GM12873 (cell line): Measurements from ENCODE around the gene TUBA3C.

Source experiments
- TF ChIP-seq, protein P1 (sequence below): IDR thresholded peaks from 2 replicates; pipeline ENCODE4 v1.5.1; 2012; ENCODE audit warnings: low read depth, mild to moderate bottlenecking, moderate library complexity, low read length, control low read depth; ENCODE audit not compliant: insufficient read depth; ENCODE audit errors: missing control alignments

Gene TUBA3C

DNA sequence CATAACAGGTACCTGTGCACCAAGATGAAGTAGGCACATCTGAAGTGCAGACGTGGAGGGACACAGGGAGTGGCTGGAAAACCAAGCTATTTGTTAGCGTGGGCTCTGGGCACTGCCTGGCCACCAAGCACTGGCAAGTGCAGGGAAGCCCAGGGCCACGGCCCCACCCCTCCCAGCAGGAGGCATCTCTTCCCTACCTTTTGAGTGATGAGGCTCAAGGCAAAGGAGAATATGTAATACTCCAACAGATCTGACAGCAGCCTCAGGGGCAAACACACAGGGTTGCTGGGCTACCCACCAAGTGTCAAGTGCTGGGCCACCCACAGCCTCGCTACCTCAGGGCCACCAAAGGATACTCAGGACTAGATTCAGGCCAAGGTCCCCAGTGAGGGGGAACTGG, 11.6 kb downstream of the TUBA3C start:
- TF ChIP-seq, protein P1, sequence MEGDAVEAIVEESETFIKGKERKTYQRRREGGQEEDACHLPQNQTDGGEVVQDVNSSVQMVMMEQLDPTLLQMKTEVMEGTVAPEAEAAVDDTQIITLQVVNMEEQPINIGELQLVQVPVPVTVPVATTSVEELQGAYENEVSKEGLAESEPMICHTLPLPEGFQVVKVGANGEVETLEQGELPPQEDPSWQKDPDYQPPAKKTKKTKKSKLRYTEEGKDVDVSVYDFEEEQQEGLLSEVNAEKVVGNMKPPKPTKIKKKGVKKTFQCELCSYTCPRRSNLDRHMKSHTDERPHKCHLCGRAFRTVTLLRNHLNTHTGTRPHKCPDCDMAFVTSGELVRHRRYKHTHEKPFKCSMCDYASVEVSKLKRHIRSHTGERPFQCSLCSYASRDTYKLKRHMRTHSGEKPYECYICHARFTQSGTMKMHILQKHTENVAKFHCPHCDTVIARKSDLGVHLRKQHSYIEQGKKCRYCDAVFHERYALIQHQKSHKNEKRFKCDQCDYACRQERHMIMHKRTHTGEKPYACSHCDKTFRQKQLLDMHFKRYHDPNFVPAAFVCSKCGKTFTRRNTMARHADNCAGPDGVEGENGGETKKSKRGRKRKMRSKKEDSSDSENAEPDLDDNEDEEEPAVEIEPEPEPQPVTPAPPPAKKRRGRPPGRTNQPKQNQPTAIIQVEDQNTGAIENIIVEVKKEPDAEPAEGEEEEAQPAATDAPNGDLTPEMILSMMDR: no peak

DNA sequence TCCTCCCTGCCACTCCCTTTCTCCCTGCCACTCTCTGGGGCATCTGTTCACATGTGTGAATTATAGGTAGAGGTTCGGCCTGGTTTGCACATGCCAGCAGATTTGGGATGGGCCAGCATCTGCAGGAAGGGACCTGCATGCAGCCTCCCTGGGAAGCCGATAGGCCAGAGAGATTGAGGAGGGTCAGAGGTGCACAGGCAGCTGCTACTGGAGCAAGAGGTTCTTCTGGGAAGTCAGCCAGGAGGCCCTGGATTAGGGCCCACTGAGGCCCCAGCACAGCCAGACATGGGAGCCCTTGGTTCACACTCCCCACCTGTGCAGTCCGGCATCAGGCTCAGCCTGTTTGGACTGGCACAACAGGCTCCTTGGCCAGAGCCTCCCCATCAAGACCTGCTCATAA, 12.1 kb downstream of the TUBA3C start:
- TF ChIP-seq, protein P1: no peak

DNA sequence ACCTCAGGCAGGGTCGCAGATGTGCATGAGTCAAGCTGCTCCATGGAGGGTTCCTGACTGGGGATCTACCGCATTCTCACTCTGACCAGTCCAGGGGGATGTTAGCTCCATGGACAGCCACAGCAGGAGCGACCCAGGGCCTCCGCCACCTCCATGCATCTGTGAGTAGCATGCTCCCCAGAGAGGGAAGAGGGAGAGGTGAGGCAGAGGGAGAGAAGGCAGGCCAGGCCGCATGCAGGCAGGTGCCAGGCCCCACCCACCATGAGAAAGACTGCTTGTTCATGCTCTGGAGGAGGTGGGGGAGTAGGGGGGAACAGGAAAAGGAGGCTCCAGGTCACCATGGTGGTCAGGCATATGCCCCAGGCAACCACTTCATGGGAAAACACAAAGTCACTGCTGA, 20.3 kb downstream of the TUBA3C start:
- TF ChIP-seq, protein P1: no peak

DNA sequence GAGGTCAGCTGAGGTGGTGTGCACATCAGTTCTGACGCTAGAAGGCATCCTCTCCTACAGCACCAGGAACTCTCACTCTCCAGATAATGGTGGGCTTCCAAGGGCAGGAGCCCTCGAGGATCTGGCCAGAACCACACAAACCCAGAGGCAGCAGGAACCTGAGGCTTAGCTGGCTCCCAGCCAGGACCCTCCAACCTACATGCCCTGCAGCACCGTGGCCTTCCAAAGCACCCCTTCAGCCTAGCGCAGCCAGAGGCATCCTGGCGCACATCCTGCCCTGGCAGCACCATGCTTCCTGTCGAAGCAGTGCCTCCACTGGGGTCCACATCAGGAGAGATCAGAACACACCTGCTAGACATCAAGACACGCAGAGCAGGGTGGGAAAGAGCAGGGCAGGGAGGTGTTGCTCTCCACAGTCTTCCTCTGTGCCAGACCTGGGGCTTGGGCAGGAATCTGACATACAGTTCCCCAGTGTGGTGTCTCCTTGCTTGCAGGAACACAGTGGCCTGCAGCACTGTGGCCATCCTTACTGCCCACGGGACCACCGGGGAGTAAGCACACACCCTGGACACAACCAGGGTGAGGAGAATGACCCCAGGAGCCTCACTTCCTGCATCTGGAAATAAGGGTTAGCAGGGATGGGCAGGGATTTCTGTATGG, 21.7 kb downstream of the TUBA3C start:
- TF ChIP-seq, protein P1: no peak

DNA sequence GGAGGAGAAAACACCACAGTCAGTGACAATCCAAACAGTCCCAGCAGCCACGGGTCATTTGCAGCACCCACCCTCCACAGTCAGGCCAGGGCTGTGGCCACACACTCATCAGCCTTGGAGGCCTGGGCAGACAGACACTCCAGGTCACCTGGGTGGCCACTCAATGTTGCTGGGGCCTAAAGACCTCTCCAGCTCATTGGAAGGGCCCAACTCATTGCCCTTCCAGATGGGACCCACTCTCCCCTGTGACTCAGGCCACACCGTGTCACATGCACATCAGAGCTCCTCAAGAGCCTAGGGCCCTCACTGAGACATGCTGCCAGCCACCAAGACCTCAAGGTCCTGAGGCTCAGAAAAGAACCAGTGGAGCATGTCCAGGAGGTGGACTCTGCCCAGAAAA, 22.4 kb downstream of the TUBA3C start:
- TF ChIP-seq, protein P1: no peak

DNA sequence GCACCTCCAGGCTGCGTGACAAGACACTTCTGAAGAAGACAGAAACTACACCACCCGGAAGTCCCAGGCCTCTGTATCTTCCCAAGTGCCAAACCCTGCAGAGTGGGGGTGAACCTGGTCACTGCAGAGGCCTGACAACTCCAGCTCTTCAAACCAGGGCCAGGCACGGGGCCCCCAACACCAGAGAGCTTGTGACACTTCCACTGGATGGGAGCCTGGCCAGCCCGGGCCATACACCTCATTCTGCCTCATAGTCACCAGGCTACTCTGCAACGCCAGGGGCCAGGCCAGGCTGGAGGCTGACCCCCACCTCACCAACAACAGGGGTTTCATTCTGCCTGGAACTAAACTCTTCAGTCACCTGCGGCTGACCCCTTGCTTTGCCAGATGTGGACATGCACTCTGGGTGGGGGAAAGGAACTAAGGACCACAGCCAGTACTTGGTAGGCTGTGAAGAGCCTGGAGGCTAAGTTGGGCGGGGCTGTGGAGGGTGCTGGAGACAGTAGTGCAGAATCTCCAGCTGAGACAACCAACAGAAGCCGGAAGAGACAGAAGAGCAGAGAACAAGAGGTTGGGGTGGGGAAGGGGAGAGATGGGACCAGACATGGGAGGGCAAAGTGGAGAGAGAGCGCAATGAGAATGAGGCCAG, 23.0 kb downstream of the TUBA3C start:
- TF ChIP-seq, protein P1: no peak

DNA sequence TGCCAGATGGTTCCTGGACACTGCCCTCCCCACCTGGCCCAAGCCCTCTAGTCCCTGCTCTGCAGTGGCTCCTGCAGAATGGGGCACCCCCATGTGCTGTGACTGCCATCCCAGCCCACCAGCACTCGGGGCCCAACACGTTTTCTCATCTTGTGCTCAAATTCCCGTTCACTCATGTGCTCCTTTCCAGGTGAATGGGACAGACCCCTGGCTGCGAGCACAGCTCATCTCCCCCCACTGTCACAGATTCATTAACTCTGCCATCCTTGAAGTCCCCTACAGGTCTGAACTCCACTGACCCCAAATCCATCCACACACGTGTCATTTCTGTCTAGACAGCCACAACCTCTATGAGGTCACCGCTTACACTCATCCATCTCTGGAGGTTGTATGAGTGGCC, 23.6 kb downstream of the TUBA3C start:
- TF ChIP-seq, protein P1: no peak
